Germinal center (tissue), 1 donor: ENCODE results near the gene ADISSP.
A peak's percentile ranks its signal among the peaks of the same experiment; 100 is the strongest.

Source experiments
- DNase-seq: peaks from one replicate; pipeline ENCODE4 v3.0.0; 2012; ENCODE audit warnings: mixed read lengths, low spot score

Gene ADISSP

GRCh38 chr20:3781153-3781910, 13.8 kb upstream of the ADISSP start, which contains the start of gene SPEF1:
Gene SPEF1, minus strand, starts transcription at chr20:3781448. Its CDS starts 161 bp downstream, at chr20:3781287.
- DNase-seq, result peak; percentile 84

DNA sequence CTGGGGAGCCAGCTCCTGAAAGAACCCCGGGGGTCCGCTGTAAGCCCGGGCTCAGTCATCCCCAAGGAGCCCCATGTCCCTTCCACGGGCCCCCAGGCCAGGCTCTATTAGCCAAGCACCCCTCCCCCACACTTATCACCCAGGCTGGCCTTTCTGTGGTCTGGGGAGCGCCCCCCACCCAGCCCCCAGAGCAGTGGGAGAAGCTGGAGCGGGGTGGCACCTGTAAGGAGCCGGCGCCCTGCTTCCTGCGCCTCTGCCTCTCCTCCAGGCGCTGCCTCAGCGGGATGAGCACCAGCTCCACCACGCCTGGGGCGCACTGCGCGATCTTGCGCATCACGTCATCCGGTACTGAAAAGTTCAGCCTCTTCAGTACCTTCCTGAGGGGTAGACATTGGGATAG, 11.4 kb upstream of the ADISSP start:
- DNase-seq, result no peak

DNA sequence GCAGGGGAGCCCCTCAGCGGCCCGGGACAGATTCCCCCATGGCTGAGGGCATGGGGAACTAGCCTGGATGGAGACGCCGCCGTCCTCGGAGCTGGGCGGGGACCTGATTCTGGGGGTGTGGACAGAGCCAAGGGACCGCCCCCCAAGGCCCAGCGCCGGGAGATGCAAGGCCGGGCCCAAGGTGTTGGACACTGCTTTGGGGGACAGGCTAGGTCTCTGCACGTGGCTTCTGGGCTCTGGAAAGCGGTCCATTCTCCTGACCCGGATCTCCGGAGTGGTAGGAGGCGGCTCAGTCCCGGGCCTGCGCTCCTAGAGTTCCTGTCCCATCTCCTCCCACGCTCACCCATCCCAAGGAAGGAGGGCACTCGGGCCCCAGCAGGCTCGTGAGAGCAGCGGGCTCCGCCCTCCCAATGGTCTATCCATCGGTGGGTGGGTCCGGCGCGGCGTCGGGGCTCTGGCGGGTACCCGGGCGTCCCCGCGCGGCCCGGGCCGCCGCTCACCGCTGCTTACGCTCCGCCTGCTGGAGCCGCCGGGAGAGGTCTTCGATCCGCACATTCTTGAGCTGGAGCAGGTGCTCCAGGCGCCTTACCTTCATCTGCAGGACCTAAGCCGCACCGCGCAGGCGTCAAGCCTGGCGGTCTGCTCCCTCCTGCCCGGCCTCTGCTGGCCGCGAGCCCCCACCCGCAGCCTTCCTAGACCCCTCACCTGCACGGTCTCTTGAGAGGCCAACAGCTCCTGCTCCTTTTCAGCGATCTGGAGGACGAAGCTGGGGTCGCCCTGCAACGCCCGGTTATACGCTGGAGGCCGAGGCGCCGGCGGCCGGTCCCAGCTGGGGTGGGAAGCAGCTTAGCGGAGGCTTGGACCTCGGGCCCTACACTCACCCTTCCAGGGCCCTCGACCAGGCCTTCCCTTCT, 10.4 kb upstream of the ADISSP start:
- DNase-seq, result peak; percentile 72

- DNase-seq, result peak; percentile 62
Measured at GRCh38 chr20:3777381-3777715, 9.8 kb upstream of the ADISSP start.

GRCh38 chr20:3775457-3776108, 8.0 kb upstream of the ADISSP start:
- no peak for DNase-seq

GRCh38 chr20:3771552-3772058, 4.1 kb upstream of the ADISSP start:
- DNase-seq, result no peak

DNA sequence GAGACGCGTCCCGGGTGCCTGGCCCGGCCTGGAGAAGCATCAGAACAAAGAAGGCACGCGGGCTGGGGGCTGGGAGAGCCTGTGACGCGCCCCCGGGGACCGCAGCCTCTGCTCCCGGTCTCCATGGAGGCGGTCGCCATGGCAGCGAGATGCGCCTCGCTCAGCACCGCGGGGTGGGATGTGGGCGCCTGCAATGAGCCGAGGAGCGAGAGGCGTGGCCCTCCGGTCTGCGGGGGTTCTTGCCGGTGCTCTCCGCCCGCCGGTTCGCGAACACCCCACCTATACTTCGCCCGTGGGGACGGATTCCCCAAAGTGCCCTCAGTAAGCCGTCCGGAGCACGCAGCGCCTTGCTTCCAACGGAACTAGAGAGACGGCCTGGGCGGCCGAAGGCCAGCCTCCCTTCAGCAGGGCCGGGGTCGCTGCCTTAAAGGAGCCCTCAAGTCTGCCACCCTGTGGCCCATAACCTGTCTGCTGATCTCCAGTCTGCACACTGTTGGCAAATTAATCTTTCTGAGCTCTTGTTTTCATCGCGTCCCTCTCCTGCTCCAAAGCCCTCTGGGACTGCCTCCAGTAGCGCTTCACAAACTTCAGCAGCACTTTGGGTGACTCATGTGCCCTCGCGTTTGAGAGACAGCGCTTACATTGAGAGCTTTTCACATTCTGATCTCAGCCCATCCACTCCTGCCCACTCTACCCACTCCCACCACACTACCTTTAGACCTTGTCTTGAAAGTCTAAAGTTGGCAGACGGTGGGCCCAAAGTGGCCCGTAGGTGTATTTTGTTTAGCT, 983 bp upstream of the ADISSP start:
- DNase-seq, result peak; percentile 82

- no peak for DNase-seq
Measured at GRCh38 chr20:3767110-3767426, 485 bp downstream of the ADISSP start.

GRCh38 chr20:3766422-3767109, 987 bp downstream of the ADISSP start:
- no peak for DNase-seq

DNA sequence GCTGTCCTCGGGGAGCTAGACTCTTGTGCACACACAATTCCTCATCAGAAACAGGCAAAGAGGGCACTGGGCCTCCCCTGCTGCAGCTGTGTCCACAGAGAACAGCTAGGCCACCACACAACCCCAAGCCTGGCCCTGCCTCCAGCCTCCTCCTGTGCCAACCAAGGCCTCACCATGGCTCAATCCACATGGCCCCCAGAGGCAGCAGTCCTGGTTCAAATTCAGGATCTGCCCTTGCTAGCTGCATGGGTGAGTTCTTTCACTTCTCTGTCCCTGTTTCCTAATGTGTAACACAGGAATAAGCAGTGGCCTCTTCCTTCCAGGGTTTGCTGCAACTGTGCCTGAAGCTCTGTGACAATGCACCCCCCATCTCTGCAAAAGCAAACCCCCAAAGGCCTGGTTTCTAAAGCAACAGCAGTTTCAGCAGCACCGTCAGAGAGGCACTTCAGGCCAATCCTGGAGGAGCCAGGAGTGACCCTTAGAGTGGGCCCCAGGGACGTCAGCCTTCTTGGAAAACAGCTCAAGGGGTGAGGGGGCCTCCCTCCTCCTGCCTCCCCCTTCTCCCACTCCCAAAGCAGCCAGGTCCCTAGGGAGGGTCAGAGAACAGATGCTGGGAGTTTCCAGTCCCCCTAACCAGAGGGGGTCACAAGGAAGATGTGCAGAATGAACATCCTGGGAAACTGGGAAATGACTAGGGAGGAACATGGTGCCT, 2.2 kb downstream of the ADISSP start:
- no peak for DNase-seq

DNA sequence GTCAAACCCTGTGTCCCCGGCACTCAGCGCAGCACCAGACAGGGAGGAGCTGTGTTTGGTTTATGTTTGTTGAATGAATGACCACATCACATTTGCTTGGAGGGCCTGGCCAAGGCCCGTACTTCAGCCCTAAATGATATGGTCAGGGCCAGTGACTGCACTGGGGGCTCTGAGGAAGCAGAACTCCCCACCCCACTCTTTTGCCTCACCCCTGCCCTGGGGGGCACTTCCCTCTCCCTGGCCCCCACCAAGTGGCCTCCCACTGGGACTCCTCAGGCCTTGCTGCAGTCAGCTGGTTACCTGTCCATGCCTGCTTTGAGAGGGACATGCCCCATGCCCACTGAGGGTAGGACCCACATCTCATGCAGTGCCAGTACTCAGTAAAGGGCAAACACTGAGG, 2.9 kb downstream of the ADISSP start:
- DNase-seq, result no peak

GRCh38 chr20:3763671-3764601, 3.6 kb downstream of the ADISSP start:
- DNase-seq, result no peak

GRCh38 chr20:3760655-3761348, 6.8 kb downstream of the ADISSP start:
- no peak for DNase-seq

DNA sequence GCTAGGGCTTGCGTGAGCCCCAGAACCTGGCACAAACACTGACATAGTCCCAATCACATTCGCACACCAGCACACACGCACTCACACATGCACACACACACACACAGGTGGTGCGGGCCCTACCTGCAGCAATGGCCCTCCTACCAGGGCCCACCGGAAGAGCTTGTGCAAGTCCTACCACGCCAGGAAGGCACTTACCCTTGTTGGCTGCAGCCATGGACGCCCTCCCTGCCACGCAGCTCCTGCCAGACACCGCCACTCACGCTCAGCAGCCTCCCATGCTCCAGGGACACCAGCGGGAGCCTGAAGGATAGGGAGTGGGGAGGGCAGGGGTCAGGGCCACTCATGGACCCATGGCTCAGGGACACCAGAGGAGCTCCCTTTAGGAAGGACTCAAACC, 7.7 kb downstream of the ADISSP start:
- DNase-seq, result no peak

- DNase-seq, result no peak
Measured at GRCh38 chr20:3759316-3759823, 8.2 kb downstream of the ADISSP start.

GRCh38 chr20:3758566-3758965, 9.0 kb downstream of the ADISSP start:
- no peak for DNase-seq

DNA sequence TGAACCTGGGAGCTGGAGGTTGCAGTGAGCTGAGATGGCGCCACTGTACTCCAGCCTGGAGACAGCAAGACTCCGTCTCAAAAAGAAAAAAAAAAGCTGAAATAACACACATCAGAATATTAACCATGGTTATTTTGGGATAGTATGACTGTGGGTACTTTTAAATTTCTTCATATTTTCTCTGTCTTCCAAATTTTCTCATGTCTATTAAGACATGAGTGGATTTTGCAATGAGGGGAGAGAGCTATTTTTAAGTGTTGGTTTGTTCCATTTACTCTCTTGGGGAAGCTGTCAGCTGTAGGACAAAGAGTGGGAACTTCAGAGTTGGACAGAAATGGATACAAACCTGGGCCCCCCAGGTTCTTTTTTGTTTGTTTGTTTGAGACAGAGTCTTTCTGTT, 10.3 kb downstream of the ADISSP start:
- DNase-seq, result no peak

GRCh38 chr20:3755814-3756480, 11.6 kb downstream of the ADISSP start:
- DNase-seq, result no peak
